DND-41 (cell line): ENCODE results near the gene SPATA31C2.
"Not testable (repeated sequence)": the region's sequence is repeated elsewhere in the genome, so short reads cannot be mapped to it uniquely, and the experiment has no call there.

Experiments used
- EZH2 ChIP-seq: IDR thresholded peaks from 3 replicates; pipeline ENCODE4 v1.6.1; 2012; ENCODE audit warnings: borderline replicate concordance, low read depth, mild to moderate bottlenecking, moderate library complexity, low read length, inconsistent platforms; ENCODE audit not compliant: severe bottlenecking
- TF ChIP-seq, protein P1 (sequence below): IDR thresholded peaks from 2 replicates; pipeline ENCODE4 v1.5.1; 2012; ENCODE audit warnings: borderline replicate concordance, low read length, moderate library complexity, mild to moderate bottlenecking; ENCODE audit not compliant: poor library complexity, severe bottlenecking; ENCODE audit errors: extremely low read depth

DNA sequence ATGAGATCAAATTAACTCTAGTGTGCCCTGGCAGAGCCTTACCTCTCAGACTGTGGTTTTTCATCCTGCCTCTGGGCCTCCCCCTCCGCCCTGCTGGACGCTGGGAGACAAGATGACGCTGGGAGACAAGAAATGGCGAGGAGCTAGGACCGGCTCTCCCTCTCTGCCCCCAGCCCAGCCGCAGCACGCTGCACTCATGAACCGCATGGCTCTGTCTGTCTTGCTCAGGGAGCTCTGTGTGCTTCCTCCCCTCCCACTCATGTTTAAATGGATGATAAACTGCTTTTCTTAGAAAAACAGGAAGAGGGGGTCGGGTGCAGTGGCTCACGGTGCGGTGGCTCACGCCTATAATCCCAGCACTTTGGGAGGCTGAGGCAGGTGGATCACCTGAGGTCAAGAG is 4.7 kb downstream of the SPATA31C2 start:
- TF ChIP-seq, protein P1, sequence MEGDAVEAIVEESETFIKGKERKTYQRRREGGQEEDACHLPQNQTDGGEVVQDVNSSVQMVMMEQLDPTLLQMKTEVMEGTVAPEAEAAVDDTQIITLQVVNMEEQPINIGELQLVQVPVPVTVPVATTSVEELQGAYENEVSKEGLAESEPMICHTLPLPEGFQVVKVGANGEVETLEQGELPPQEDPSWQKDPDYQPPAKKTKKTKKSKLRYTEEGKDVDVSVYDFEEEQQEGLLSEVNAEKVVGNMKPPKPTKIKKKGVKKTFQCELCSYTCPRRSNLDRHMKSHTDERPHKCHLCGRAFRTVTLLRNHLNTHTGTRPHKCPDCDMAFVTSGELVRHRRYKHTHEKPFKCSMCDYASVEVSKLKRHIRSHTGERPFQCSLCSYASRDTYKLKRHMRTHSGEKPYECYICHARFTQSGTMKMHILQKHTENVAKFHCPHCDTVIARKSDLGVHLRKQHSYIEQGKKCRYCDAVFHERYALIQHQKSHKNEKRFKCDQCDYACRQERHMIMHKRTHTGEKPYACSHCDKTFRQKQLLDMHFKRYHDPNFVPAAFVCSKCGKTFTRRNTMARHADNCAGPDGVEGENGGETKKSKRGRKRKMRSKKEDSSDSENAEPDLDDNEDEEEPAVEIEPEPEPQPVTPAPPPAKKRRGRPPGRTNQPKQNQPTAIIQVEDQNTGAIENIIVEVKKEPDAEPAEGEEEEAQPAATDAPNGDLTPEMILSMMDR: not testable (repeated sequence)
- TF ChIP-seq EZH2: not testable (repeated sequence)
